C4-2B (cell line): Measurements from ENCODE around the gene RNF39.

Source experiments
- H3K27ac ChIP-seq: fragments of 450-650 bp; 2 replicates; pipeline ENCODE4 v1.5.1; 2017
- CTCF ChIP-seq: fragments of 450-650 bp; conservative IDR thresholded peaks from 2 replicates; pipeline ENCODE4 v1.5.1; 2017; ENCODE audit warnings: mild to moderate bottlenecking
- ZFX ChIP-seq: fragments of 450-650 bp; IDR thresholded peaks from 2 replicates; pipeline ENCODE4 v1.6.1; 2017

Gene RNF39

GRCh38 chr6:30101444-30102413 lies 26.2 kb upstream of the RNF39 start:
- no peak for TF ChIP-seq ZFX

GRCh38 chr6:30100585-30101443 lies 25.2 kb upstream of the RNF39 start:
- H3K27ac ChIP-seq, result no peak overlapping the region

More at GRCh38 chr6:30101444-30102413, 26.2 kb upstream of the RNF39 start:
- no peak overlapping the region for H3K27ac ChIP-seq

GRCh38 chr6:30100154-30100553 lies 24.6 kb upstream of the RNF39 start:
- no peak overlapping the region for H3K27ac ChIP-seq
- TF ChIP-seq CTCF, result no peak
- TF ChIP-seq ZFX, result no peak

More at GRCh38 chr6:30100585-30101443, 25.2 kb upstream of the RNF39 start:
- TF ChIP-seq CTCF, result no peak
- TF ChIP-seq ZFX, result no peak

GRCh38 chr6:30097902-30098768 lies 22.6 kb upstream of the RNF39 start:
- TF ChIP-seq ZFX, result no peak
- no peak for TF ChIP-seq CTCF
- no peak overlapping the region for H3K27ac ChIP-seq

DNA sequence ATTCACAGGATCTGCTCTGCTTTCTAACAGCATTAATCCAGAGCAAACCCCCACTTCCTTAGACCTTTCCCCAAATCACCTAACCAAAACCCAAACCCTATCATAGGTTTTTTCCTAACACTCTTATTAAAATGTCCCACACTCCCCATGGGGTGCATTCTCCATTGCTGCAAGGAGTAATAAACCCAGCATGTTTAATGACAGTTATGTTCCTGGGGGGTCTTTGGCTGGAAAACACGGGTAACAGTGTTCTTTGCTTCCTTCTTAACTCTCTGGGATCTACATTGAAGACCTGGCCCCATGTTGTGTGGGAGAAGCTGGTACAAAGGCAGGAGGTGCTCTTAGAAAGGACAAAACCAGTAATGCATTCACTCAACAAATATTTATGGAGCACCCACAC lies 21.3 kb upstream of the RNF39 start:
- no peak overlapping the region for H3K27ac ChIP-seq
- TF ChIP-seq ZFX (no peak), CTCF (no peak)

- H3K27ac ChIP-seq, result no peak overlapping the region
- TF ChIP-seq CTCF, result no peak
These were observed 18.5 kb upstream of the RNF39 start for GRCh38 chr6:30093951-30094661.
